Measurements from ENCODE around the gene ZBTB7C.
A peak's percentile ranks its signal among the peaks of the same experiment; 100 is the strongest.

ZBTB7C gene

GRCh38 chr18:48133671-48134251, 275.4 kb downstream of the ZBTB7C start:
- no peak for DNase-seq

GRCh38 chr18:48132797-48133655, 276.2 kb downstream of the ZBTB7C start:
- DNase-seq: no peak

GRCh38 chr18:48131042-48131441, 278.1 kb downstream of the ZBTB7C start:
- DNase-seq: no peak

DNA sequence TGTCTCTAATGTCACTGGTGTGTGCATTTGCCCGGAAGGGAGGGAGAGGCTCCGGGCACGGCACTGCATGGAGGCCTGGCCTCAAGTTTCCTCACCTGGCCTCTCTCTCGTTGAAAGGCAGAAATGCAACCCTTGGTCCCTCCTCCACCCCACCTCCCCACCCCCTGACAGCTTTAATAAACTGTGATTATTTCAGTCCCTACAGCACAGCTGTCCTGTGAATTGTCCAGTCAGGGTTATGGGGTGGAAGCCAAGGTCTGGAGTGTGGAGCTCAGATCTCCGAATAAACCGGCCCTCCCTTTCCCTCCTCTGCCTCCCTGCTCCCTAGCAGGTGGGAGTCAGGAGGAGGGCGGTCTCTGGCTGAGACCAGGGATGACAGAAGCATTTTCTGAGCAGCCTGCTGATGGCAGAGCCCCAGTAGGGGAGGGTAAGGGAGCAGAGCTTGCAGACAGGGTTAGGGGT, 279.5 kb downstream of the ZBTB7C start:
- DNase-seq: no peak

- no peak for DNase-seq
These were observed 281.6 kb downstream of the ZBTB7C start for GRCh38 chr18:48127606-48128005.

- DNase-seq: no peak
These were observed 282.9 kb downstream of the ZBTB7C start for GRCh38 chr18:48126240-48126639.

- DNase-seq: no peak
These were observed 283.5 kb downstream of the ZBTB7C start for GRCh38 chr18:48125724-48126123.

DNA sequence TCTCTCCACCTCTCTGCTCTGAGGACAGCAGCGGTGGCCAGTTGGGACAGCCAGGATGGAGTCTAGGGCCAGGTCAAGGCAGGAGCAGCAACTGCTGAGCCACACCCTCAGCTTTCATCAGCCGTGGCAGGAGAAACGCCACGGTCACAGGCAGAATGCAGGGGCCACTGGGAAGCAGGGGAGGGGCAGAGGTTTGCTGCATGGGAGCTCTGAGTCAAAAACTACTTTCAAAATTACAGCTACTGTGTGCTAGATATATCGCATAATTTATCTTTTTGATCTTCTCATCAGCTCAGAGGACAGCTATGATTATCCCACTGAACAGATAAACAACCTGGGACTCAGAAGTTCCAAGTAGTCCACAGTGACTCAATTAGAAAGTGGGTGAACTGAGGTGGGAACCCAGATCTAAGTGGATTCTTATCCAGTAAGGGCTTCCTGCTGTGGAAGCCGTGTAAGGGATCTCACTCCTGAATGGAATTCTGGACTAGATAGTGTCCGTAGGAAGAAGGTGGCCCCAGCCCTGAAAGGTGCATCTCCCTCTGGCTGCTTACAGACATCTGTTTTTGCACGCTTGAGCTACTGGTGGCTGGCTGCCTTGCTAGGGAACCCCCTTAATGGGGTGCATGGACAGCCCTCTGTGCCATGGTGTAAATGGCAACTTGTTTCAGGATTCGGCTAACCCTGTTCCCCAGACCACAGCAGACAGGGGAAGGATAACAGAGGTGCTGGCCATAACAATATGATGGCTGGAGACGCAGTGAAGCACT, 284.1 kb downstream of the ZBTB7C start:
- DNase-seq: peak; percentile 46

DNA sequence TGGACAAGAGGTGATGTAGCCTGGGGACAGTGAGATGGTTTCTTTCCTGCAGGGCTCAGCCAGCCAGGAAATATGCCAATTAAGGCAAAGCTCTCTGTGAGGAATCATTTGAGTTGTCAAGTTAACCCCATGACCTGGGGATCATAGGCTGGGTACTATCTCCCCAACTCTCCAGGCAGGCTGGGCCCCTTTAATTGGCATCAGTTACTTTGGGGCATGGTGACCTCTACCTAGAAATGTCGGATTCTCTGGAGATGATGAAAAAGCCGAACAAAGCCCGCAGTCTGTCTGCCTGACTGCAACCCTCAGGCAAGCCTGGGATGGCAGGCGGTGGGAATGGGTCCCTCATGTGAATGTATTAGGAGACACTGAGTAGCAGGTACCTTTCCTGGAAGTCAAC, 285.2 kb downstream of the ZBTB7C start:
- no peak for DNase-seq

- no peak for DNase-seq
These were observed 285.9 kb downstream of the ZBTB7C start for GRCh38 chr18:48123324-48123723.

DNA sequence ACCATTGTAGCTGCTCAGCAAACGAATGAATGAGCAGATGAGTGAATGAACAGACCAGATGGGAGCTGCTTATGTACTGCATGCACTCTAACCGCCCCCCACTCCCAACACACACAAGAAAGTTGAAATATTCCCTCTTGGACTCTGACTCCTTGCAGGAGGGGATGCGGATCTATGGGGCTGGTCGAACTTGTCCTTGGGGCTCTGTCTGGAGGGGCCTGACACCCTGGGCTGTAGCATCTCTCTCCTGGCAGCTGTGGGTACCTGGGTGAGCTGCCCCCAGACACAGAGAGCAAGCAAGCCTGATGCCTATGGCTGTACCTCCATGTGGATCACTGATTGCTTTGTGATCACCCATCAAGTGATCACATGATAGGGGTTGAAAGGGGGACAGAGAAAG, 286.4 kb downstream of the ZBTB7C start:
- DNase-seq: no peak

DNA sequence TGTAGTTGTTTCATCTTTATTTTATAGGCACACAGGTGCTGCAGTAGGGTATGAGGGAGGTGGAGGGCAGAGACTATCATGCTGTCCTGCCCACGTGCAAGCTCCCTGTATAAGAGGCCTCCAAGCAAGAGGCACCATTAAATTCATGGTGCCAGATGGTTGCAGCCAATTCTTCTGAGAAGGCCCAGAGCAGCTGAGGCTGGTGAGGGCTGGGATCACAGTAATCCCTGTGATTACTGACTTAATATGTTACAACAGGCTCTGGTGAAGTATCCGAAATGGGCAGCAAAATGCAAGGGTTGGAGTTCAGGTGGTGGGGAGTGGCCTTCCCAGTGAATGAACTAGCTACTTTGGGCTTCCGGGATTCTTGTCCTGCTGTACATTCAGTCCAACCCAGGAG, 286.8 kb downstream of the ZBTB7C start:
- DNase-seq: no peak

DNA sequence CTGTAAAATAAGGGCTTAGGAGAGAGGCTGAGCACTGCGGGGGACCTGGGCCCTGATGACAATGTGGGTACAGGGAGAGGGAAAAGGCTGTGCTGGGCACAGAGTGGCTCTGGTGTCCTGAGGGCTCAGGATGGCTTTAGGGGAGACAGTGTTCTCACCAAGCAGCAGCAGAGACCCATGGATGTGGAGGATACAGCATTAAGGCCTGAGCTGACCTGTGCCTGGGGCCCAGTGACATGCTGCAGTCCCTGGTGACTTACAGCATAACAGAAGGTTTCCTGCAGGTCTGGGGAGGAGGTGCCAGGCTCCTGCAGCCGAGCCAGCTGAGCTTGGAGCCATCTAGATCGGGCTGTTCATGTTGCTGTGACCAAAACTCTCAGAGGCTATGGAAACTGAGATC, 287.4 kb downstream of the ZBTB7C start:
- no peak for DNase-seq

DNA sequence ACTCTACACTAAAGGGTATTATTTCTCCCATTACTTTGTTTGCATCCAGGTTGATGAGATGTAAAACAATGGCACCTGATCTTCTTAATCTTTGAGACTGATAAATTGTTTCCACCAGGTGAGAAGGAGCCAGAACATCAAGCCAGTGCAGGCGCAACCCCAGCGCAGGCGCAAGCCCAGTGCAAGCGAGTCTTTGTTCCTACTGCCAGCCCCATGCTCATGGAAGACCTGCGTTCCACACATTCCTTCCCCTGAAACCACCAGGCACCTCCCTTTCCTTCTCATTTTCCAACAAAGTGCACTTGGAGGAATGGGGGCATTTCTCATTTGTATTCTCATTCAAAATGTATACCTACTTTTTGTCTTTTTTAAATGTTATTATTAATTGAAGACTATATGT, 290.0 kb downstream of the ZBTB7C start:
- DNase-seq: no peak

DNA sequence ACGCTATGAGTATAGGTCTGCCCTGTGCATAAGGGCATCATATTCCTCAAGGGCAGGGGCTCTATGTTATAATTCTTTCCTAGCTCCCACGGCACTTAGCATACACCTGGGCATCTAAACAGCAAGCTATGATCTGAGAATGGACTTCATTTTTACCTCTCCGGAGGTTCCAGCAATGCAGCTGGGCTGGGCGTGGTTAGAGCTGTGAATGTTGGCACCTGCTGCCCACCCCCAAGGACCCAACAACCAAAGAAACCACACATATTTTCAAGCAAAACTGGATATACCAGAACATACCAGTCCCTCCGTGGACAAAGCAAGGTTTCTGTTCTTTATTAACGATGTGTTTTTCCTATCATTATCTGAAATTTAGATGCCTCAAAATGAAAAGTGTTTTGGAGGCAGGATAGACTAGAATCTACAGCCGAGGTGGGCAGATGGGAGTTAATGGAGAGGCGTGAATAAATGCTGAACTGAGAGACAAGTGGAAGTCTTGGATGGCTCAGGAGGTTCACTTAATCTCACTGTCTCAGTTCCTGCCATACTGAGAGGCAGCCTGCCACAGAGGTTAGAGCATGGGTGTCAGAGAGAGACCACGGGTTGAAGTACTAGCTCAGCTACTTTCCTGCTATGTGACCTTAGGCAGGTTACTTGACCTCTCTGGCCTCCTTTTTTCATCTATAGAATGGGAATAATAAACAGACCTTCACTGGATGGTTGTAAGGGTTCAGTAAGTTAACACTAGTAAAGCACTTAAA, 292.1 kb downstream of the ZBTB7C start:
- no peak for DNase-seq

GRCh38 chr18:48116017-48116416, 293.2 kb downstream of the ZBTB7C start:
- DNase-seq: no peak

- no peak for DNase-seq
These were observed 295.5 kb downstream of the ZBTB7C start for GRCh38 chr18:48113691-48114090.

DNA sequence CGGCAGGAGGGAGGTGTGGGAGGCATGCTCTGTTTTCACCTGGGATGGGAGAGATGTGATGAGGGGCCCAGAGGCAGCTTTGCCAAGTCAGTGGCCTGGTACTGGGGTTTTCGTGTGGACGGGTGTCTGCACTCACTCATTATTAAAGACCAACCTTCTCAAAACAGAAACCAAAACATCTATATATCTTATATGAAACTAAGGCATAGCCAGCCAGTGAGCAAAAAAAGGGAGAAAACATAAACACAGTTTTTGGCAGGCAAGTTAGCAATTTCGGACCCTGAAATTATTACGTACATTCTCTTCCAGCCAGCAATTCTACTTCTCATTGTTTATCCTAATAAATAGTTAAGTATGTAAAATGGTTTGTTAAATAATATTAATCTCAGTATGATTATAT, 297.6 kb downstream of the ZBTB7C start:
- DNase-seq: no peak

- no peak for DNase-seq
These were observed 298.4 kb downstream of the ZBTB7C start for GRCh38 chr18:48110797-48111196.

DNA sequence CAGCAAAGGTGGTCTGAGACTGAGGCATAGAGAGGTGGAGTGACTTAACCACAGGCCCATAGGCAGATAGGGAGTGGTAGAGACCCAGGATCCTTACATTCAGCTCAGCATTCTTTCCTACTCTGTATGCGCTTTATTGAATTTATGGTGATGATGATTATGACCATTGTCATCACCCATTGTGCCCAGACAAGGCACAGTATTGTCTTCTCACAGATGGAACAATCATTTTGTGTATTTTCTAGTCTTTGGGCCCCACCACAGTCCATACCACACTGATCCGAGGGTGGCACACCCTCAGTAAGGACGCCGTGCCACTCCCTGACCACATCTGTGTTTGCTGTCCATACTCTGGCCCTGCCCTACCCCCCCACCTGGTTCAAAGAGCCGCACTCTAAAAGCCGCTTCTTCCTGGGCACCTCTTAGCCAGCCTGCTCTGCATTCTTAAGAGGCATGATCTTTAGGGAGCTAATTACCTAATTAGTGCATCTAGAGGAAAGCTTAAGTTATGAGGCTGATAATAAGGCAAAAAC, 299.2 kb downstream of the ZBTB7C start:
- no peak for DNase-seq

DNA sequence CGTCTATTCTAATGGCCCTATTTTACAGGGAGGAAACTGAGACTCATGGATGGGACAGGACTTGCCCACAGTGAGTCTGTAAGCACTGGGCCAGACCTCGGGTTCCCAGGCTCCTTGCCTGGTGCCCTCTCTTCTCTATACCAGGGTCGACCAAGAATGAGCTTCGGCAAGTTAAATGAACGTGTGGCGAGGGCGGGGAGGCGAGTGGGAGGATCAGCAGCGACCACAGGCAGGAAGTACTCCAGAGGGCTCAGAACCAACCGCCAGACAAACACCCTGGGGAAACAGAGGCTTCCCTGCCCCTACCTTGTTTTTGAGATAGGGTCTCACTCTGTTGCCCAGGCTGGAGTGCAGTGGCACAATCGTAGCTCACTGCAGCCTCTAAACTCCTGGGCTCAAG, 301.0 kb downstream of the ZBTB7C start:
- no peak for DNase-seq

DNA sequence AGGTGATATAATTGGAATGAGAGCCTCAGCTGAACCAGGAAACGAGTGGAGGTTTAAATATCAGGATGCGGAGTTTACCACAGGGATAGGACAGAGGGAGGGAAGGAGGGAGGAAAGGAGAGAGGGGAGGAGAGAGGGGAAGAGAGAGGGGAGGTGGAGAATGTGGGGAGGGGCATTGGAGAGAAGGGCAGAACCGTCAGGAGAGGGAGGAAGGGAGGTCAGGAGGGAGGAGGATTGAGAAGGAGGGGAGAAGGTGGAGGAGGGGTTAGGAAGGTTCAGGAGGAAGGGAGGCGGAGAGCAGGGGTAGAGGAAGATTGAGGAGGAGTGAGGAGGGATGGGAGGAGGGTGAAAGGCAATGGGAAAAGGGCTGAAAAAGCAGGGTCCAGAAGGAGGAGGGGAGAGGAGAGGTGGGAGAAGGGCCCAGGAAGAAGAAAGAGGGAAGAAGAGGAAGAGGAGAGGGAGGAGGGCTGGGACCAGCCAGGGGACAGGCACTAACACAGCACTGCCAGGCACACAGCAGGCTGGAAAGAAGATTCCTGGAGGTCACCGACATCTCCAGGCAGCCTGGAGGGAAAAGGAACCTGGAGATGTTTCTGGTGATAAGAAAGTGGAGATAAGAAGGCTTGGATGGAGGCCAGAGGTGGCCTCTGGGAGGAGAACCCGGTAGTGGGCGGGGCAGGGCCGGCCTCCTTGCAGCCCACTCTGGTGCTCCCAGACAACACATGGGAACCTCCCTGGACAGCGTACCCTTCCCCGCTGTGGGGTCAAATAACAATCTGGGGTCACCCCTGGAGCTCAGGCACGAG, 302.0 kb downstream of the ZBTB7C start:
- no peak for DNase-seq

Measured in stimulated activated CD4-positive, alpha-beta T cell treated with anti-CD3 and anti-CD28 coated beads, Interleukin-4, amount 100 ng/mL, for 24 hours (primary cell).